ENCODE results near the gene WIPF1.

WIPF1 gene

GRCh38 chr2:174597345-174598047 is at the start of gene WIPF1:
Gene WIPF1 (minus strand): TSS chr2:174597804. CDS start chr2:174585573, 12,231 bp downstream.
- no peak for DNase-seq (ENCODE audit: low read depth in 3 of 3)

- DNase-seq (ENCODE audit: low read depth in 3 of 3): no peak
These were observed 47.7 kb upstream of the WIPF1 start for GRCh38 chr2:174645296-174645695.

GRCh38 chr2:174644406-174644805 is 46.8 kb upstream of the WIPF1 start:
- no peak for DNase-seq (ENCODE audit: low read depth in 3 of 3)

GRCh38 chr2:174643356-174643755 is 45.8 kb upstream of the WIPF1 start:
- DNase-seq (ENCODE audit: low read depth in 3 of 3): no peak

GRCh38 chr2:174641168-174641567 is 43.6 kb upstream of the WIPF1 start:
- DNase-seq (ENCODE audit: low read depth in 3 of 3): no peak

- no peak for DNase-seq (ENCODE audit: low read depth in 3 of 3)
These were observed 39.4 kb upstream of the WIPF1 start for GRCh38 chr2:174636987-174637386.

- no peak for DNase-seq (ENCODE audit: low read depth in 3 of 3)
These were observed 38.3 kb upstream of the WIPF1 start for GRCh38 chr2:174635776-174636404.

GRCh38 chr2:174635015-174635593 is 37.5 kb upstream of the WIPF1 start:
- no peak for DNase-seq (ENCODE audit: low read depth in 3 of 3)

GRCh38 chr2:174634130-174635014 is 36.8 kb upstream of the WIPF1 start:
- DNase-seq (ENCODE audit: low read depth in 3 of 3): peak in 1 of 3 donors; percentile 30

GRCh38 chr2:174633623-174633930 is 36.0 kb upstream of the WIPF1 start:
- no peak for DNase-seq (ENCODE audit: low read depth in 3 of 3)

GRCh38 chr2:174632841-174633622 is 35.4 kb upstream of the WIPF1 start:
- DNase-seq (ENCODE audit: low read depth in 3 of 3): no peak

- no peak for DNase-seq (ENCODE audit: low read depth in 3 of 3)
These were observed 33.7 kb upstream of the WIPF1 start for GRCh38 chr2:174631009-174631981.

- no peak for DNase-seq (ENCODE audit: low read depth in 3 of 3)
These were observed 32.5 kb upstream of the WIPF1 start for GRCh38 chr2:174630107-174630506.

- no peak for DNase-seq (ENCODE audit: low read depth in 3 of 3)
These were observed 31.9 kb upstream of the WIPF1 start for GRCh38 chr2:174629506-174629905.

- DNase-seq (ENCODE audit: low read depth in 3 of 3): no peak
These were observed 31.0 kb upstream of the WIPF1 start for GRCh38 chr2:174628528-174629169.

- no peak for DNase-seq (ENCODE audit: low read depth in 3 of 3)
These were observed 29.6 kb upstream of the WIPF1 start for GRCh38 chr2:174627216-174627615.

GRCh38 chr2:174624895-174625430 is 27.4 kb upstream of the WIPF1 start:
- DNase-seq (ENCODE audit: low read depth in 3 of 3): no peak

GRCh38 chr2:174623690-174624089 is 26.1 kb upstream of the WIPF1 start:
- no peak for DNase-seq (ENCODE audit: low read depth in 3 of 3)

GRCh38 chr2:174623106-174623637 is 25.6 kb upstream of the WIPF1 start:
- no peak for DNase-seq (ENCODE audit: low read depth in 3 of 3)
